ENCODE data around the gene ZSCAN32.

DNA sequence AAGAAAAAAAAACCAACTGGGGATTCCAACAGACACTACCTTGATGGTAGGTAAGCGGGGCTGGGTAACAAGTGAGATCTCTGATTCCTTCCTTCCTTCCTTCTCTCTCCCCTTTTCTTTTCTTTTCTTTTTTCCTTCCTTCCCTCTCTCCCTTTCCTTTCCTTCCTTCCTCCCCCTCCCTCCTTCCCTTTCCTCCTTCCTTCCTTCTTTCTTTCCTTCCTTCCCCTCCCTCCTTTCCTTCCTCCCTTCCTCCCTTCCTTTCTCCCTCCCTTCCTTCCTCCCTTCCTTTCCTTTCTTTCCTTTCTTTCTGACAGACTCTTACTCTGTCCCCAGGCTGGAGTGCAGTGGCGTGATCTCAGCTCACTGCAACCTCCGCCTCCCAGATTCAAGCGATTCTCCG, 25.1 kb downstream of the ZSCAN32 start:
- TF ChIP-seq EP300 (IDR thresholded peaks at IDR 0.05; ENCODE audit: low read depth) = no peak
- TF ChIP-seq POLR2A (IDR thresholded peaks at IDR 0.05) = no peak
- TF ChIP-seq, protein P1, sequence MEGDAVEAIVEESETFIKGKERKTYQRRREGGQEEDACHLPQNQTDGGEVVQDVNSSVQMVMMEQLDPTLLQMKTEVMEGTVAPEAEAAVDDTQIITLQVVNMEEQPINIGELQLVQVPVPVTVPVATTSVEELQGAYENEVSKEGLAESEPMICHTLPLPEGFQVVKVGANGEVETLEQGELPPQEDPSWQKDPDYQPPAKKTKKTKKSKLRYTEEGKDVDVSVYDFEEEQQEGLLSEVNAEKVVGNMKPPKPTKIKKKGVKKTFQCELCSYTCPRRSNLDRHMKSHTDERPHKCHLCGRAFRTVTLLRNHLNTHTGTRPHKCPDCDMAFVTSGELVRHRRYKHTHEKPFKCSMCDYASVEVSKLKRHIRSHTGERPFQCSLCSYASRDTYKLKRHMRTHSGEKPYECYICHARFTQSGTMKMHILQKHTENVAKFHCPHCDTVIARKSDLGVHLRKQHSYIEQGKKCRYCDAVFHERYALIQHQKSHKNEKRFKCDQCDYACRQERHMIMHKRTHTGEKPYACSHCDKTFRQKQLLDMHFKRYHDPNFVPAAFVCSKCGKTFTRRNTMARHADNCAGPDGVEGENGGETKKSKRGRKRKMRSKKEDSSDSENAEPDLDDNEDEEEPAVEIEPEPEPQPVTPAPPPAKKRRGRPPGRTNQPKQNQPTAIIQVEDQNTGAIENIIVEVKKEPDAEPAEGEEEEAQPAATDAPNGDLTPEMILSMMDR (IDR thresholded peaks at IDR 0.05) = no peak
- TF ChIP-seq POLR2AphosphoS5 (IDR thresholded peaks at IDR 0.05) = no peak
